Measurements from ENCODE around the gene FGD1.
"Not testable (repeated sequence)": the region's sequence is repeated elsewhere in the genome, so short reads cannot be mapped to it uniquely, and the experiment has no call there.

The FGD1 gene

GRCh38 chrX:54495814-54496516 lies at the start of gene FGD1:
TSS of gene FGD1 (minus strand) at chrX:54496234. CDS start at chrX:54495432, 802 bp downstream.
- DNase-seq (ENCODE audit: low read depth), result peak; percentile 66

DNA sequence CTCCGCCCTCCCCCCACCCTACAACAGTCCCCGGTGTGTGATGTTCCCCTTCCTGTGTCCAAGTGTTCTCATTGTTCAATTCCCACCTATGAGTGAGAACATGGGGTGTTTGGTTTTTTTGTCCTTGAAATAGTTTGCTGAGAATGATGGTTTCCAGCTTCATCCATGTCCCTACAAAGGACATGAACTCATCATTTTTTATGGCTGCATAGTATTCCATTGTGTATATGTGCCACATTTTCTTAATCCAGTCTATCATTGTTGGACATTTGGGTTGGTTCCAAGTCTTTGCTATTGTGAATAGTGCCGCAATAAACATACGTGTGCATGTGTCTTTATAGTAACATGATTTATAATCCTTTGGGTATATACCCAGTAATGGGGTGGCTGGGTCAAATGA lies 46.2 kb upstream of the FGD1 start:
- DNase-seq (ENCODE audit: low read depth), result not testable (repeated sequence)

GRCh38 chrX:54540289-54540688 lies 44.3 kb upstream of the FGD1 start:
- peak; percentile 52 for DNase-seq (ENCODE audit: low read depth)

GRCh38 chrX:54534271-54534670 lies 38.2 kb upstream of the FGD1 start:
- DNase-seq (ENCODE audit: low read depth), result no peak

DNA sequence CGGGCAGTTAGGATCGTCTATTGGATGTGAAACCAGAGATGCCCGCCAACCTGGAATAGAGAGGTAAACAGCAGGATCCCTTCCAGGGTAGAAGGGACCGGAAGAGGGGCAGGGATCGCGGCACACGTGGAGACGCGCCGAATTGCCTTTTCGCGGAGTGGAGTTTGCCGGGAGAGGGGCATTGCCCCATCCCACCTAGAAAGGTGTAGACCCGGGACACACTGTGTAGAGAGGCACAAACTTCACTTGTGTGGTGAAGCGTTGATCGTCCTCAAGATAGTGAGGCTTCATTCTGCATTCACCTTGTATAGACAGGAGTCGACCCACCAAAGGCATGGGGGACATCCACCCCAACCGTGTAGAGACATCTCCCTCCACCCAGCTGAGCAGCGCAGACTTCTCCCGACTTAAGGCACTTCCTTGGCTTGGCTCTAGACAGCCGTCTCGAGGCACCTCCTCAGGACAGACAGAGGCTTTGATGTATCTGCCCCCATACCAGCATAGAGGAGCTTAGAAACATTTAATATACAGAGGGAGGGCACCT lies 34.4 kb upstream of the FGD1 start:
- peak; percentile 5 for DNase-seq (ENCODE audit: low read depth)

DNA sequence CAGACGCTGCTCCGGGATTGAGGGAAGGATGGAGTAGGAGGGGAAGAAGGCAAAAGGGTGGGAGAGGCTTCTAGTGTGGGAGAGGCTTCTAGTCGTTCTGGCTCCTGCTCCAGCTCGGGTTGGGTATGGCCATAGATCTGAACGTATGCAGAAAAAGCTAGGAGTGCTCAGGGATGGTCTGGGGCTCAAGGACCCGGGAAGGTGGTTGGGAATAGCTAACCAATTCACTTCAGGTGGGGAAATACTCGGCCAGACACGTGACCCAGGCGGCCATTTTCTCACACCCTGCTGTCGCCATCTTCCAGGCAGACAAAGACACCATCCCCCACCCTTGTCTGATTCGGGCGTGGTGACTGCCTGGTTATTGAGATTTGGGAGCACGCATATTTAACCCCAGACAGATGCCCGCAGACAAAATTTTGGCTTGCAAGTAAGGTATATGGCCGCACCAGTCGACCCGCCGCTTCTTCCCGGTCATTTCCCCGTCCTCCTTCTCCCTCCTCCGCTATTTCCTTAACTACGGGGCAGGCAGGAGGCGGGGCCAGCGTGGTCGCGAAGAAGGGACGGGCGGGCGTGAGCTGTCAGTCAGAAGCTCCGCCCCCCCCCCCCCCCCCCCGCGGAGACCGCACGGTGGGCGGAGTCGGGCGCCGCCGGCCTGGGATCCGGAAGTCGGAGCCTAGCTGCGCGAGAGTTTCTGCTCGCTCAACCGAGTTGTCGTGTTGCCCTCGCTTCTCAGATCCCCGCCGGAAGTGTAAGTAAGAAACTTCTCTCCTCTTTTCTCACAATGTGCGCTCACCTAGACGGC lies 33.7 kb upstream of the FGD1 start, which contains the start of gene GNL3L:
TSS of gene GNL3L (plus strand) at position 668 of the 805 bp plus-strand sequence. CDS start 2,348 bp downstream, outside the sequence.
- DNase-seq (ENCODE audit: low read depth), result peak; percentile 86

- no peak for DNase-seq (ENCODE audit: low read depth)
Measured at GRCh38 chrX:54529151-54529550, 33.1 kb upstream of the FGD1 start.

DNA sequence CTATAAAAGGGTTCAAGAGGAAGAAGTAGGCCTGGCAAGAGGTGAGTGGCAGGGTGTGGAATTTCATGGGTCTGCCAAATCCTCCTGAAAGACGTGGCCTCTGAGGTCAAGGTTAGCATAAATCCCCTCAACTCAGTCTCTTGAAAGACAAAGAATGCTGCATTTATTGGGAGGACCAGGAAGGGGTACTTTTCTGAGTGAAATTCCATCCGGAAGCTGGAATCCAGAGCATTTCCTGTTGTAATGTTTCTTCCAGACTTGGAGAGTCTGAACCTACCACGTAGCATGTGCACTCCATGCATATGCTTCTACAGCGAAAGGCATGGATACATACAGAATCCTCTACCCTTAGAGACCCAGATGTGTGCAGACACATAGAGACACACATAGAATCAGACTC lies 13.4 kb upstream of the FGD1 start:
- no peak for DNase-seq (ENCODE audit: low read depth)

- no peak for DNase-seq (ENCODE audit: low read depth)
Measured at GRCh38 chrX:54496936-54497335, 902 bp upstream of the FGD1 start.

- DNase-seq (ENCODE audit: low read depth), result no peak
Measured at GRCh38 chrX:54496517-54496852, 451 bp upstream of the FGD1 start.

- peak; percentile 52 for DNase-seq (ENCODE audit: low read depth)
Measured at GRCh38 chrX:54494989-54495813, 833 bp downstream of the FGD1 start.

GRCh38 chrX:54494166-54494988 lies 1.7 kb downstream of the FGD1 start:
- DNase-seq (ENCODE audit: low read depth), result no peak

- DNase-seq (ENCODE audit: low read depth), result peak; percentile 73
Measured at GRCh38 chrX:54492340-54492739, 3.7 kb downstream of the FGD1 start.

DNA sequence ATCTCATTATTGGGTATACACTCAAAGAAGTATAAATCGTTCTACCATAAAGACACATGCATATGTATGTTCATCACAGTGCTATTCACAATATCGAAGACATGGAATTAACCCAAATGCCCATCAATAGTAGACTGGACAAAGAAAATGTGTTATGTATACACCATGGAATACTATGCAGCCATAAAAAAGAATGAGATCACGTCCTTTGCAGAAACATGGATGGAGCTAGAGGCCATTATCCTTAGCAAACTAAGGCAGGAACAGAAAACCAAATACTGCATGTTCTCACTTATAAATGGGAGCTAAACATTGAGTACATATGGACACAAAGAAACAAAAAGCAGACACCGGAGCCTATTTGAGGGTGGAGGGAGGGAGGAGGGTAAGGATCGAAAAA lies 6.2 kb downstream of the FGD1 start:
- not testable (repeated sequence) for DNase-seq (ENCODE audit: low read depth)

DNA sequence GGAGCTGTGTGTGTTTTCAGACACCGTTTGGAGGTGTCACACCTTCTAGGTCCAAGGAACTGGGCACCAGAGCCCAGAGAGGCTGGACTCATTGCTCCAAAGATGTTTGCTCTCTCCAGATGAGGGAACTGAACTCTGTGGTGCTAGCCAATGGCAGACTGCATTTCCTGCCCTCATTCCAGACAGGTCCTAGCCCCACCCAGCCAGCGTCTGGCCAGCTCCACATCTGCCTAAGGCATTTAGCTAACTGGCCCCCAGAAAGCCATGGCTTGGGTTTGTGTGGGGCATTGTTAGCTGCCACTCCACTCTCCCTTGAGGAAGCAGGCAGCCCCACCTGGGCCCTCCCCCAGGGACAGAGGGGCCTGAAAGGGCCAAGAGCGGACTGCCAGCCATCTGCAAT lies 11.4 kb downstream of the FGD1 start:
- DNase-seq (ENCODE audit: low read depth), result no peak

DNA sequence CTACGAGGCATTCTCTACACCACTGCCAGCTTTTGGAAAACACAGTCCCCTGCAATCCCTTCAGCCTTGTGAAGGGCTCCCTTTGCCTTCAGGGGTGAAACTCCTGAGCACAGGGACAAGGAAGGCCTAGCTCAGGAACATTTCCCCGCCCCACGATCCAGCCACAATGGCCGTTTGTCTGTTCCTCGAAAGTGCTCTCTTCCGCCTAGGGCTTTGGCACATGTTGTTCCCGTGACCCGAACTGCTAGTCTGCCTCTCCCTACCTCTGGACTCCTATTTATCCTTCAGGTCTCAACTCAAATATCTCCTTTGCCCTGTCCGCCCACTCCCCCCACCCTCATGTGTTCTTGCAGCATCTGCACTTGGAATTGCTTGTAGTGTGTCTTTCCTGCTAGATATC lies 12.1 kb downstream of the FGD1 start:
- DNase-seq (ENCODE audit: low read depth), result no peak

DNA sequence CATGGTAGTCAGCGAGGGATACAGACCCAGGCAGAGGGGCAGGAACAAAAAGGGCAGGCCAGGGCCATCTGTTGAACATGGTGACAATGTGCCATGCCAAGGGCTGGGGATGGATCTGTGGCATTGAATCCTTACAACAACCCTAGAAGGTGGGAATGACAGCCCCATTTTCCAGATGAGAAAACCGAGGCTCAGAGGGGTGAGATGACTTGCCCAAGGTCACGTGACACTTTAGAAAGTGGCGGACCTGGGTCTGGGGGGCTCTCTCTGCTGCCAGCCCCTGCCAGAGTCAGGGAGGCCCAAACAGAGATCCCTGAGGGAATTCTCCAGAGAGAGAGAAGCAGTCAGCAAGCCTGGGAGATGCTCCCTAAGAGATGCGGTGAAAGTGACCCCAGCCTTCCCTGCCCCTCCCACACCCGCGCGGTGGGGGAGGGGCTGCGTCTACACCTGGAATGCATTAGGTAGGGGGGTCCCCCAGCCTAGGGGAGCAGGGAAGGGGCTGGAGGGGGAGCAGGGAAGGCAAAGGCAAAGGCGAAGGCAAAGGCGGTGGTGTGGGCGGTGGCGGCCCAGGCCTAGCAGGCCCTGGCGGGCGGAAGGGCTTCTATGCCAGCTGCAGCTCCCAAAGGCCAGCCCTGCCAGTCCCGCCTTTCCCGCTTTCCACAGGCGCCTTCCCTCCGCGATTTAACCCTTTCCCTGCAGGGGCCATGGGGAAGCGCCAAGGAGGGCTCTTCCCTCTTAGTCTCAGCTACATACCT lies 13.0 kb downstream of the FGD1 start:
- no peak for DNase-seq (ENCODE audit: low read depth)

DNA sequence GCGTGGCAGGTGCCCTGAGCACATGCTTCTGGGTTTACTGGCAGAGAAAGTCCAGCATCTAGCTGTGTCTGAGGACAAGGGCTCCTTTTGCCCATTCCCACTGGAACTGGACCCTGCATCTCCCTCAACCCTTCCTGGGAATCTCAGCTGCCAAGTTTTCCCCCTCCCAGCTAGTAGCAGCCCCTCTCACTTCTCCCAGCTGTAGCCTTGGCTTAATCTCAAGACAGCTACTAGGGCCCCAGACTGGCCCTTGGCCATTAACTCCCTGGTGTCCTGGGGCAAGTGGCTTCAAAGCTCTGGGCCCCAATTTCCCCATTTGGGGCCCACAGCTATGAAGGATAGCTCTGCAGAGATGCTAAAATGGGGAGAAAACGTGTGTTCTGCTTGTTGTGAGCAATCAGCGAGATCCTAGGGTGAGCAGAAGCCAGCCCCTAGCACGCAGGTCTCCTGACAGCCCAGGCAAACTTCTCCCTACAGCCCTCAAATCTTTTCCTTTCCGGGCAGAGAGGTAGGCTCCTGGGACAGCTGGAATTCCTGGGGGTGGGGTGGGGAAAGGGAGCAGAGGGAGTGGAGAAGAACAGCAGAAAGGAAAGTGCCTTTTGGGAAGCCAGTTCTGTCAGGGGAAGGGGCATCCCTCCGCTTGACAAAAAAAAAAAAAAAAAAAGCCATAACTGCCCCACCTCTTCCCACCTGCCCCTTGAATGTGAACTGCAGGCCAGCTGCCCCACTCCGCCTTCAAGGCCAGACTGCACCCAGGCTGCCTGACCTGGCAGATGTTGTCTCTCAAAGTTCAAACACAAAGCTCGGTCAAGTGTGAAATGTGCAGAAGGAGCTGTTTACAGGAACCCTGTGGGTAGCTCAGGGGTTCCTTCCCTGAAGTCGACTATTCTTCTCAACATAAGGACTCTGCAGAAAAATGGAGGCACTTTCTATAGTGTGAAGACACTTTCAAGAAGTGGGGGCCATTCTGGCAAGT lies 16.6 kb downstream of the FGD1 start:
- DNase-seq (ENCODE audit: low read depth), result no peak

Measured in ELR (cell line).